Testis (tissue), 3 donors: ENCODE measurements around the gene RSBN1L. TPM values are rescaled to one million over a fixed set of nuclear protein-coding genes. Genes with fewer than 3 reads are reported as not detected.

Experiments used
- DNase-seq: peaks from one replicate; pipeline ENCODE4 v3.0.0-alpha.2; 2019
- H3K27ac ChIP-seq, 2 donors: fragments of 200-600 bp; sonication (generic); one replicate each; pipeline ENCODE4 v1.5.1; 2019
- H3K27me3 ChIP-seq: fragments of 200-600 bp; sonication (generic); one replicate; pipeline ENCODE4 v1.5.1; 2019
- H3K36me3 ChIP-seq: fragments of 200-600 bp; sonication (generic); one replicate; pipeline ENCODE4 v1.5.1; 2017; ENCODE audit warnings: low read depth; ENCODE audit errors: missing control alignments
- H3K4me1 ChIP-seq: fragments of 200-600 bp; sonication (generic); one replicate; pipeline ENCODE4 v1.5.1; 2019
- H3K4me3 ChIP-seq, 2 donors: fragments of 200-600 bp; sonication (generic); one replicate each; pipeline ENCODE4 v1.5.1; 2017 to 2019
- H3K9me3 ChIP-seq: fragments of 200-600 bp; sonication (generic); one replicate; pipeline ENCODE4 v1.5.1; 2017
- POLR2A ChIP-seq: fragments of 450-650 bp; IDR thresholded peaks from one replicate; pipeline ENCODE4 v1.6.1; 2017; ENCODE audit warnings: antibody characterized with exemption, mild to moderate bottlenecking, moderate library complexity
- WGBS, 2 donors: methylation state at CpG; one replicate each; pipeline ENCODE4 v1.1.5; 2018; 5-methylcytosine and 5-hydroxymethylcytosine counted together
- intact Hi-C: fragments of 100-400 bp; cut with DNase I; formaldehyde crosslinking; loops from one replicate; pipeline ENCODE4 v1.15.1; 2023; ENCODE audit warnings: low total_unique reads
- polyA plus RNA-seq: library from polyadenylated mRNA; stranded (reverse); fragments of 350-450 nt; fragmentation: Illumina TruSeq; extraction: RNeasy Lipid Tissue Mini Kit (QIAGEN cat#74804); gene quantifications from one replicate; pipeline ENCODE4 v1.2.3, GENCODE V29; 2014; ENCODE audit warnings: low read depth, low replicate concordance; ENCODE audit not compliant: insufficient read depth
- total RNA-seq, 2 donors: library from RNA; depleted of rRNA; stranded (reverse); fragments of >200 nt; gene quantifications; one replicate each; pipeline ENCODE4 v1.2.3, GENCODE V29; 2016
- TF ChIP-seq, protein P1 (sequence below), 3 experiments: fragments of 450-650 bp in 2 of 3; fragments of 200-600 bp in 1 of 3; sonication (generic) in 1 of 3; IDR thresholded peaks; one replicate each; pipeline ENCODE4 v1.5.1; 2016 to 2019; ENCODE audit warnings: antibody characterized with exemption in 3 of 3, mild to moderate bottlenecking in 2 of 3, moderate library complexity in 1 of 3

RSBN1L gene
- total and polyA plus RNA-seq, 3 donors from 2014 or later, result 33.0 to 40.1 (median 38.1) TPM

DNA sequence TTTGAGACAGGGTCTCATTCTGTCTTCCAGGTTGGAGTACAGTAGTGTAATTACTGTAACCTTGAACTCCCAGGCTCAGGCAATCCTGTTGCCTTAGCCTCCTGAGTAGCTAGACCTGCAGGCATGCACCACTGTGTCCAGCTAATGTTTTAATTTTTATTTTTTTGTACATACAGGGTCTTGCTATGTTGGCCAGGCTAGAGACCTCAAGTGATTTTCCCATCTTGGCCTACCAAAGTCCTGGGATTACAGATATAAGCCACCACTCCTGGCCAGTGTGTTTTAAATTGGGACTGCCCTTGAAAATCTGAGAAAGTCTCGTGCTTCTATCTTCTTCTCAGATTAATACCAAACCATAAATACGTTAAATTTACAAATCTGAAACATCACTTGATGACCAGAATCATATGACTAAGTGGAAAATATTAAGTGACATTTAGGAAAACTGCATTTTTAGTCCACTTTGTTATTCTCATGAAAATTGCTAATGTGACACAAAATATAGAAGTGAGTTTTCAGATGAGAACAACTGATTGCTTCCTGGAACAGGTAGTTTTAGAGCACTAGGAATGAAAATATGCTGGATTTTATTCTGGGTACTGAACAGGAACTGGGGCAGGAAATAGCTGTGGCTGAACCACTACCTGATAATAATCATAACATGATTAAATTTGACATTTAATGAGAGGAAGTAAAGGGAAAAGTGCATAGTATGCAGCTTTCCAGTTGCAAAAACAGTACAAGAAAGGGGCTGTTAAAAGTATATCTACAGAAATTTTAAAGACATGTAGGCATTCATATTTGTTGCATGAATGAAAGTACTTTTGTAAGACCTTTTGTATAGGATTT is 106.5 kb downstream of the RSBN1L start:
- no peak overlapping the region for H3K27ac ChIP-seq
- intact Hi-C loops, result no loop called here
- H3K4me1 ChIP-seq, result no peaks in the 10 kb centered on the region
- H3K9me3 ChIP-seq, result no peaks in the 10 kb centered on the region
- TF ChIP-seq, protein P1, sequence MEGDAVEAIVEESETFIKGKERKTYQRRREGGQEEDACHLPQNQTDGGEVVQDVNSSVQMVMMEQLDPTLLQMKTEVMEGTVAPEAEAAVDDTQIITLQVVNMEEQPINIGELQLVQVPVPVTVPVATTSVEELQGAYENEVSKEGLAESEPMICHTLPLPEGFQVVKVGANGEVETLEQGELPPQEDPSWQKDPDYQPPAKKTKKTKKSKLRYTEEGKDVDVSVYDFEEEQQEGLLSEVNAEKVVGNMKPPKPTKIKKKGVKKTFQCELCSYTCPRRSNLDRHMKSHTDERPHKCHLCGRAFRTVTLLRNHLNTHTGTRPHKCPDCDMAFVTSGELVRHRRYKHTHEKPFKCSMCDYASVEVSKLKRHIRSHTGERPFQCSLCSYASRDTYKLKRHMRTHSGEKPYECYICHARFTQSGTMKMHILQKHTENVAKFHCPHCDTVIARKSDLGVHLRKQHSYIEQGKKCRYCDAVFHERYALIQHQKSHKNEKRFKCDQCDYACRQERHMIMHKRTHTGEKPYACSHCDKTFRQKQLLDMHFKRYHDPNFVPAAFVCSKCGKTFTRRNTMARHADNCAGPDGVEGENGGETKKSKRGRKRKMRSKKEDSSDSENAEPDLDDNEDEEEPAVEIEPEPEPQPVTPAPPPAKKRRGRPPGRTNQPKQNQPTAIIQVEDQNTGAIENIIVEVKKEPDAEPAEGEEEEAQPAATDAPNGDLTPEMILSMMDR (IDR thresholded peaks at IDR 0.05), result no peak
- TF ChIP-seq POLR2A, result no peak
- no peak for DNase-seq
- no peaks in the 10 kb centered on the region for H3K36me3 ChIP-seq
- no peak overlapping the region for H3K4me3 ChIP-seq
- H3K27me3 ChIP-seq, result no peaks in the 10 kb centered on the region
- 67 to 76% methylated on average over 2 of the region's 2 CpGs for WGBS, 2 donors

DNA sequence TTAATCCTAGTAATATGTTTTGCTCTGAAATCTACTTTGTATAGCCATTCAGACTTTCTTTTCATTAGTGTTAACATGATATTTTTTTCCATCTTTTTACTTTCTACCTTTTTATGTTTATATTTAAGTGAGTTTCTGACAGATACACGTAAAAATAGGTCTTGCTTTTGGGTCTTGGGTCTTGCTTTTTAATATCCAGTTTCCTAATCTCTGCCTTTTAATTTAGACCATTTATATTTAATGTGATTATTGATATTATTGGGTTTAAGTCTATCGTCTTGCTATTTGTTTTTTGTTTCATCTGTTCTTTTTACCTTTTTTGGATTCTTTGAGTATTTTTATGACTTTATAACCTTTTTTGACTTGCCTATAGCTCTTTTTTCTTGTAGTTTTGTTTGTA is 110.2 kb downstream of the RSBN1L start:
- intact Hi-C loops, result no loop called here

DNA sequence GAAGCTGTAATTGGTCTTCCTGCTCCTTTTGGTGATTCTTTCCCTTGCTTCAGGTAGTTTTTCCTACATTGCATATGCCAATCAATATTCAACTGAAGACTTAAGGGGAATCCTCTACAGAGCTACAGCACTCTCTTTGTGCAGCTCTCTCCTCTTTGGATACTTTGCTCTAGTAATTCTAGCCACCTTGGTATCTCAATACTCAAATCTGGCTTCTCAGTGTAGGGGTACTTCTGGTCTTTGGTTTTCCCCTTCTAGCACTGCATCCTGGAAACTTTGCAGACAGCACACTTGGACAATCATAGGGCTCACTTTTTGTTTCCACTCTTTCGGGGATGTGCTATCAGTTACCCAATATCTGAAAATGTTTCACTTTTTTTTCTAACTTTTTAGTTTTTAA is 112.3 kb downstream of the RSBN1L start:
- H3K36me3 ChIP-seq, result no peaks in the 10 kb centered on the region
- TF ChIP-seq, protein P1 (IDR thresholded peaks at IDR 0.05), result no peak
- no peak for TF ChIP-seq POLR2A
- H3K9me3 ChIP-seq, result no peaks in the 10 kb centered on the region
- no peaks in the 10 kb centered on the region for H3K4me1 ChIP-seq
- no peak overlapping the region for H3K4me3 ChIP-seq
- H3K27me3 ChIP-seq, result no peaks in the 10 kb centered on the region
- intact Hi-C loops, result no loop called here
- DNase-seq, result no peak
- 74 to 79% methylated on average over 1 of the region's 1 CpG for WGBS, 2 donors
- no peak overlapping the region for H3K27ac ChIP-seq

More for the DNA sequence above, 110.2 kb downstream of the RSBN1L start:
- H3K9me3 ChIP-seq, result no peaks in the 10 kb centered on the region
- WGBS, 2 donors, result 90 to 97% methylated on average over 2 of the region's 2 CpGs
- no peak for DNase-seq
- no peaks in the 10 kb centered on the region for H3K27me3 ChIP-seq
- H3K36me3 ChIP-seq, result no peaks in the 10 kb centered on the region
- TF ChIP-seq, protein P1 (IDR thresholded peaks at IDR 0.05), result no peak
- TF ChIP-seq POLR2A, result no peak
- H3K4me1 ChIP-seq, result no peaks in the 10 kb centered on the region
- H3K4me3 ChIP-seq, result no peak overlapping the region
- H3K27ac ChIP-seq, result no peak overlapping the region

DNA sequence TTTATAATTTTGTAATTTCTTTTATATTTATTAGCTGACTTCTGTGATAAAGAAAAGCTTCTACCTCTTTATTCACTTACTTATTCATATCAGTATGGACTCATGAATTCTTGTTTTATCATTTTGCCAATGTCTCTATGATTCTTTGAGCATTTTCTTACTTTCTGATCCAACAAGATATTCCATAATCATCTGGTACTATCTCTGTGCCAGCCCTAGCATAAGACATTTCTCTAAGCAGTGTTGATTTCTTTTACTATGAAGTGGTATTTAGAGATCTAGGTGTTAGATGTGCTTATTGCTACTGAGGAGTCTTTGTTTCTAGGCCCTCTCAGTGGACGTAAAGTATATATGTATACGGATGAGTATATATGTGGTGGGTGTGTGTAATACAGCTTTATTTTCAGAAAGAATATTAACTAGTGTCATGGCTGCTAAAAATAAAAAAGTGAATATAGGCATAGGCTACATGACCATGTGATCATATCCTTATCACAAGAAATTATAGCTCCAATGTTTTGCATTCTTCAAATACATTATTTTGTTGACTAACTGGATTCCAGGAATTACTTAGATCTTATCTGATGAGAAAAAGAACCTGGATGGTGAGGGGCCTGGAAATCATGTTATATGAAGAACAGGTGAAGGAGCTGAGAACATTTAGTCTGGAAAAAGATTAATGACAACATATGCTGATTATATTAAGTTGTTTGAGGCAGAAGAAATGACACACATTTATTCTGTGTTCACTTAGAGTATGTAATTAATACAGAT is 115.4 kb downstream of the RSBN1L start:
- Histone ChIP-seq H3K27me3 (no peaks in the 10 kb centered on the region), H3K4me1 (no peaks in the 10 kb centered on the region), H3K4me3 (no peak overlapping the region), H3K27ac (no peak overlapping the region), H3K36me3 (no peaks in the 10 kb centered on the region), H3K9me3 (no peaks in the 10 kb centered on the region)
- TF ChIP-seq, protein P1 (IDR thresholded peaks at IDR 0.05), result no peak
- TF ChIP-seq POLR2A, result no peak
- no peak for DNase-seq
- intact Hi-C loops, result no loop called here
- 93 to 95% methylated on average over 2 of the region's 2 CpGs for WGBS, 2 donors
